HepG2 (cell line): Measurements from ENCODE around the gene CD209. TPM values are rescaled to one million over a fixed set of nuclear protein-coding genes. Genes with fewer than 3 reads are reported as not detected.

Experiments
- ATAC-seq: fragments of 200-7000 bp; cut with Tn5 transposase; 3 replicates; pipeline ENCODE4 v1.9.1; 2020; ENCODE audit warnings: mild to moderate bottlenecking, moderate library complexity
- BruUV-seq: library from RNA; stranded (reverse); fragments of 400-500 nt; replicated peaks from 2 replicates; lab custom pipeline; 2021; lab: Mats Ljungman, UMichigan
- CTCF ChIA-PET: fragments of 300-600 bp; formaldehyde crosslinking; extraction: SDS; loops from one replicate; lab custom pipeline; 2021; ENCODE audit warnings: low total read pairs, inconsistent platforms, low intra/inter-chr PET ratio; lab: Yijun Ruan, JAX
- POLR2A ChIA-PET: fragments of 350-600 bp; sonication (Branson Sonifier 250); formaldehyde crosslinking; loops from one replicate; lab custom pipeline; 2020; ENCODE audit warnings: antibody characterized with exemption, inconsistent platforms; lab: Yijun Ruan, JAX
- DNase-seq: peaks from one replicate; pipeline ENCODE4 v3.0.0-alpha.2; 2015; ENCODE audit warnings: low spot score
- FAIRE-seq: peaks from 3 replicates; lab custom pipeline; 2011; peaks lifted over from hg19 to GRCh38; lab: Jason Lieb, UNC
- H2AFZ ChIP-seq: one replicate; pipeline ENCODE4 v1.6.1; 2011; ENCODE audit warnings: low read length, inconsistent platforms
- H3K27ac ChIP-seq: fragments of 300-600 bp; 3 replicates; pipeline ENCODE4 v1.8.0; 2011; ENCODE audit warnings: mixed run types, mild to moderate bottlenecking, mixed read lengths, low read length, inconsistent platforms; ENCODE audit not compliant: insufficient read depth; ENCODE audit errors: extremely low read length
- H3K27me3 ChIP-seq, 2 experiments: fragments of 200-600 bp in 1 of 2; 2 replicates in 1 of 2; 3 replicates in 1 of 2; pipeline versions ENCODE4 v1.6.0 to v1.8.0; 2011; ENCODE audit warnings: low read length in 2 of 2, mild to moderate bottlenecking in 2 of 2, moderate library complexity in 2 of 2, inconsistent platforms in 1 of 2; ENCODE audit not compliant: insufficient read depth in 2 of 2, control insufficient read depth in 1 of 2
- H3K36me3 ChIP-seq, 2 experiments: fragments of 200-600 bp in 1 of 2; replicated peaks in 1 of 2; 2 replicates in 1 of 2; 3 replicates in 1 of 2; pipeline versions ENCODE4 v1.5.1 to v1.8.0; 2011; ENCODE audit warnings: low read length in 2 of 2, inconsistent platforms in 1 of 2; ENCODE audit not compliant: insufficient read depth in 2 of 2, control insufficient read depth in 1 of 2
- H3K4me1 ChIP-seq: 2 replicates; pipeline ENCODE4 v1.5.1; 2012; ENCODE audit warnings: low read length, inconsistent platforms; ENCODE audit not compliant: insufficient read depth
- H3K4me2 ChIP-seq: 2 replicates; pipeline ENCODE4 v1.6.0; 2011; ENCODE audit warnings: low read depth, low read length, inconsistent platforms
- H3K4me3 ChIP-seq, 3 experiments: fragments of 200-600 bp in 1 of 3; sonication (generic), shearing (Covaris generic) in 1 of 3; replicated peaks in 1 of 3; 2 replicates each; pipeline ENCODE4 v1.5.1; 2011 to 2016; ENCODE audit warnings: low read length in 3 of 3, inconsistent platforms in 2 of 3, low read depth in 2 of 3, mild to moderate bottlenecking in 2 of 3, control low read depth in 1 of 3, mixed read lengths in 1 of 3; ENCODE audit not compliant: insufficient read depth in 1 of 3
- H3K79me2 ChIP-seq: one replicate; pipeline ENCODE4 v1.6.1; 2011; ENCODE audit warnings: low read length, inconsistent platforms; ENCODE audit not compliant: insufficient read depth
- H3K9ac ChIP-seq: 2 replicates; pipeline ENCODE4 v1.6.0; 2011; ENCODE audit warnings: mild to moderate bottlenecking, low read depth, low read length, inconsistent platforms; ENCODE audit not compliant: insufficient read depth
- H3K9me3 ChIP-seq: 2 replicates; pipeline ENCODE4 v1.5.1; 2012; ENCODE audit warnings: mild to moderate bottlenecking, low read length
- H4K20me1 ChIP-seq: 2 replicates; pipeline ENCODE4 v1.6.0; 2011; ENCODE audit warnings: inconsistent platforms, mild to moderate bottlenecking, low read length, moderate library complexity; ENCODE audit not compliant: insufficient read depth
- ARID2 ChIP-seq: sonication (generic); formaldehyde crosslinking; IDR thresholded peaks from 2 replicates; pipeline ENCODE4 v1.8.1; 2022; ENCODE audit warnings: mild to moderate bottlenecking, missing genetic modification reagents, borderline replicate concordance
- DMAP1 ChIP-seq: IDR thresholded peaks from 2 replicates; pipeline ENCODE4 v1.6.1; 2016
- FOSL2 ChIP-seq: sonication (generic); formaldehyde crosslinking; IDR thresholded peaks from 2 replicates; pipeline ENCODE4 v1.4.0; 2020; ENCODE audit warnings: missing genetic modification reagents
- FOXA1 ChIP-seq, 2 experiments: fragments of 450-650 bp in 1 of 2; sonication (generic) in 1 of 2; formaldehyde crosslinking in 1 of 2; IDR thresholded peaks; 2 replicates each; pipeline versions ENCODE4 v1.4.0 to v1.6.1; 2016 to 2020; ENCODE audit warnings: missing genetic modification reagents in 1 of 2
- KLF11 ChIP-seq: IDR thresholded peaks from 2 replicates; pipeline ENCODE4 v1.6.1; 2016; ENCODE audit warnings: missing compliant biosample characterization
- TCF7 ChIP-seq: sonication (generic); IDR thresholded peaks from 2 replicates; pipeline ENCODE4 v1.6.1; 2016; ENCODE audit warnings: antibody characterized with exemption, low read depth
- USF2 ChIP-seq, 2 experiments: sonication (generic) in 1 of 2; formaldehyde crosslinking in 1 of 2; IDR thresholded peaks; 2 replicates each; pipeline versions ENCODE4 v1.5.1 to v1.6.1; 2011 to 2020; ENCODE audit warnings: borderline replicate concordance in 1 of 2, low read depth in 1 of 2, low read length in 1 of 2, mild to moderate bottlenecking in 1 of 2, missing genetic modification reagents in 1 of 2, moderate library complexity in 1 of 2
- ZFP36L1 ChIP-seq: sonication (generic); formaldehyde crosslinking; IDR thresholded peaks from 2 replicates; pipeline ENCODE4 v1.8.0; 2022; ENCODE audit warnings: mild to moderate bottlenecking, missing genetic modification reagents, moderate library complexity
- ZIK1 ChIP-seq: sonication (generic); formaldehyde crosslinking; IDR thresholded peaks from 2 replicates; pipeline ENCODE4 v1.5.0; 2020; ENCODE audit warnings: mild to moderate bottlenecking, low read depth, missing genetic modification reagents, borderline replicate concordance
- ZNF256 ChIP-seq: sonication (generic); formaldehyde crosslinking; conservative IDR thresholded peaks from 2 replicates; pipeline ENCODE4 v1.4.0; 2020; ENCODE audit warnings: missing genetic modification reagents
- ZNF678 ChIP-seq: sonication (generic); formaldehyde crosslinking; IDR thresholded peaks from 2 replicates; pipeline ENCODE4 v1.4.0; 2020; ENCODE audit warnings: mild to moderate bottlenecking, missing genetic modification reagents
- WGBS: methylation state at CpG from one replicate; pipeline ENCODE4 v1.1.6; 2017; ENCODE audit warnings: low lambda C conversion rate; 5-methylcytosine and 5-hydroxymethylcytosine counted together
- in situ Hi-C: cut with HindIII; loops from 2 replicates; pipeline ENCODE4 v1.10.0; 2017; ENCODE audit warnings: low pct_unique_long_range_greater_than_20kb; ENCODE audit not compliant: extremely low pct_ligation_motif_present
- intact Hi-C: fragments of 100-400 bp; cut with micrococcal nuclease; formaldehyde crosslinking; loops from one replicate; pipeline ENCODE4 v1.10.0; 2022; ENCODE audit not compliant: unreplicated experiment
- polyA plus RNA-seq, 8 experiments: library from polyadenylated mRNA; depleted of rRNA in 3 of 8; stranded (reverse) in 7 of 8; unstranded in 1 of 8; fragments of >200 nt; fragmentation: Illumina TruSeq in 4 of 8; extraction: Trizol in 4 of 8; gene quantifications; 2 replicates each; pipeline versions ENCODE4 v1.2.1 to v1.2.3, GENCODE V29; 2011 to 2016; ENCODE audit warnings: low read depth in 4 of 8, missing spikeins in 1 of 8, mixed read lengths in 1 of 8; ENCODE audit not compliant: insufficient read depth in 1 of 8
- total RNA-seq, 5 experiments: library from RNA; depleted of rRNA; stranded (reverse); fragments of >200 nt; fragmentation: Illumina TruSeq; extraction: Trizol; gene quantifications; 2 replicates each; pipeline ENCODE4 v1.2.3, GENCODE V29; 2016; ENCODE audit warnings: low read depth in 1 of 5
- TF ChIP-seq, protein P1 (sequence below): sonication (generic); formaldehyde crosslinking; IDR thresholded peaks from 2 replicates; pipeline ENCODE4 v1.9.0; 2021; ENCODE audit warnings: mild to moderate bottlenecking, missing genetic modification reagents
- TF ChIP-seq, protein P2 (sequence below): sonication (generic); formaldehyde crosslinking; IDR thresholded peaks from 2 replicates; pipeline ENCODE4 v1.8.1; 2023; ENCODE audit warnings: mild to moderate bottlenecking, missing genetic modification reagents, borderline replicate concordance
- TF ChIP-seq, protein P3 (sequence below): sonication (generic); formaldehyde crosslinking; IDR thresholded peaks from 2 replicates; pipeline ENCODE4 v1.5.1; 2020; ENCODE audit warnings: missing genetic modification reagents, mild to moderate bottlenecking, borderline replicate concordance

Gene CD209
- total and polyA plus RNA-seq, 2 of the 13 experiments (the other 11 are each of a cell fraction or from before 2014, with no cell fraction given), result not detected

DNA sequence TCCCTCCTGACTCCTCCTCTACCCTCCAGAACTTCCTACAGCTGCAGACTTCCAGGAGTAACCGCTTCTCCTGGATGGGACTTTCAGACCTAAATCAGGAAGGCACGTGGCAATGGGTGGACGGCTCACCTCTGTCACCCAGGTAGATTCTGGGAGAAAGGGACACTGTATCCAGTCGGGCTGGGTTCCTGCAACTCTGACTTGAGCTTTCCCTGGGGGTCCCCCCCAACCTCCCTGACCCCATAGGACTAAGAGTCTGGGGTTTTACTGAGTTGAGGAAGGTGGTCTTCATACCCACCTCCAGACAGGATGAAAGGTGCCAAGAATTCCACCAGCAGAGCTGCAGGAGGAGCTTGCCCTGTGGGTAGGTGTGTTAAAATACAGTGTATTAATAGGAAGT lies 20.2 kb upstream of the CD209 start:
- Histone ChIP-seq H3K79me2 (no peaks in the 10 kb centered on the region), H3K27me3 (peaks cover 4 to 10% of the 10 kb centered on the region in 2 experiments; a peak in 2 of 5 replicates), H3K9me3 (no peaks in the 10 kb centered on the region), H3K4me3 (no peak overlapping the region), H3K4me1 (no peaks in the 10 kb centered on the region), H2AFZ (no peak overlapping the region), H3K36me3 (no peaks in the 10 kb centered on the region), H3K9ac (no peak overlapping the region), H3K27ac (no peak overlapping the region), H4K20me1 (no peaks in the 10 kb centered on the region), H3K4me2 (no peak overlapping the region)
- ChIA-PET POLR2A (no interaction called here), CTCF (no interaction called here)
- no peak for ATAC-seq
- intact Hi-C loops (loop anchor here (1.0 kb wide), 1 partner anchor 115 kb away; no protein-coding TSS in a partner anchor), in situ Hi-C loops (no loop called here)
- WGBS, result 50% methylated on average over 2 of the region's 4 CpGs
- no TSS peak for BruUV-seq
- no peak for FAIRE-seq
- no peak for DNase-seq
- TF ChIP-seq KLF11 (CRISPR knock-in tag) (no peak), ZNF678 (CRISPR knock-in tag) (no peak), USF2 (IDR thresholded peaks at IDR 0.05; ENCODE audit: low read depth, low read length) (no peak), USF2 (CRISPR knock-in tag; IDR thresholded peaks at IDR 0.05; ENCODE audit: borderline replicate concordance) (no peak), ZIK1 (CRISPR knock-in tag) (no peak), TCF7 (no peak), FOSL2 (CRISPR knock-in tag) (no peak), ZFP36L1 (CRISPR knock-in tag) (no peak), ZNF256 (CRISPR knock-in tag) (no peak), ARID2 (no peak), FOXA1 (IDR thresholded peaks at IDR 0.05) (no peak), FOXA1 (CRISPR knock-in tag; IDR thresholded peaks at IDR 0.05) (no peak), DMAP1 (CRISPR knock-in tag) (no peak)
- TF ChIP-seq, protein P1, sequence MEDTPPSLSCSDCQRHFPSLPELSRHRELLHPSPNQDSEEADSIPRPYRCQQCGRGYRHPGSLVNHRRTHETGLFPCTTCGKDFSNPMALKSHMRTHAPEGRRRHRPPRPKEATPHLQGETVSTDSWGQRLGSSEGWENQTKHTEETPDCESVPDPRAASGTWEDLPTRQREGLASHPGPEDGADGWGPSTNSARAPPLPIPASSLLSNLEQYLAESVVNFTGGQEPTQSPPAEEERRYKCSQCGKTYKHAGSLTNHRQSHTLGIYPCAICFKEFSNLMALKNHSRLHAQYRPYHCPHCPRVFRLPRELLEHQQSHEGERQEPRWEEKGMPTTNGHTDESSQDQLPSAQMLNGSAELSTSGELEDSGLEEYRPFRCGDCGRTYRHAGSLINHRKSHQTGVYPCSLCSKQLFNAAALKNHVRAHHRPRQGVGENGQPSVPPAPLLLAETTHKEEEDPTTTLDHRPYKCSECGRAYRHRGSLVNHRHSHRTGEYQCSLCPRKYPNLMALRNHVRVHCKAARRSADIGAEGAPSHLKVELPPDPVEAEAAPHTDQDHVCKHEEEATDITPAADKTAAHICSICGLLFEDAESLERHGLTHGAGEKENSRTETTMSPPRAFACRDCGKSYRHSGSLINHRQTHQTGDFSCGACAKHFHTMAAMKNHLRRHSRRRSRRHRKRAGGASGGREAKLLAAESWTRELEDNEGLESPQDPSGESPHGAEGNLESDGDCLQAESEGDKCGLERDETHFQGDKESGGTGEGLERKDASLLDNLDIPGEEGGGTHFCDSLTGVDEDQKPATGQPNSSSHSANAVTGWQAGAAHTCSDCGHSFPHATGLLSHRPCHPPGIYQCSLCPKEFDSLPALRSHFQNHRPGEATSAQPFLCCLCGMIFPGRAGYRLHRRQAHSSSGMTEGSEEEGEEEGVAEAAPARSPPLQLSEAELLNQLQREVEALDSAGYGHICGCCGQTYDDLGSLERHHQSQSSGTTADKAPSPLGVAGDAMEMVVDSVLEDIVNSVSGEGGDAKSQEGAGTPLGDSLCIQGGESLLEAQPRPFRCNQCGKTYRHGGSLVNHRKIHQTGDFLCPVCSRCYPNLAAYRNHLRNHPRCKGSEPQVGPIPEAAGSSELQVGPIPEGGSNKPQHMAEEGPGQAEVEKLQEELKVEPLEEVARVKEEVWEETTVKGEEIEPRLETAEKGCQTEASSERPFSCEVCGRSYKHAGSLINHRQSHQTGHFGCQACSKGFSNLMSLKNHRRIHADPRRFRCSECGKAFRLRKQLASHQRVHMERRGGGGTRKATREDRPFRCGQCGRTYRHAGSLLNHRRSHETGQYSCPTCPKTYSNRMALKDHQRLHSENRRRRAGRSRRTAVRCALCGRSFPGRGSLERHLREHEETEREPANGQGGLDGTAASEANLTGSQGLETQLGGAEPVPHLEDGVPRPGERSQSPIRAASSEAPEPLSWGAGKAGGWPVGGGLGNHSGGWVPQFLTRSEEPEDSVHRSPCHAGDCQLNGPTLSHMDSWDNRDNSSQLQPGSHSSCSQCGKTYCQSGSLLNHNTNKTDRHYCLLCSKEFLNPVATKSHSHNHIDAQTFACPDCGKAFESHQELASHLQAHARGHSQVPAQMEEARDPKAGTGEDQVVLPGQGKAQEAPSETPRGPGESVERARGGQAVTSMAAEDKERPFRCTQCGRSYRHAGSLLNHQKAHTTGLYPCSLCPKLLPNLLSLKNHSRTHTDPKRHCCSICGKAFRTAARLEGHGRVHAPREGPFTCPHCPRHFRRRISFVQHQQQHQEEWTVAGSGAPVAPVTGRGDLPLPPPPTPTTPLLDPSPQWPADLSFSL (CRISPR knock-in tag), result no peak
- TF ChIP-seq, protein P2, sequence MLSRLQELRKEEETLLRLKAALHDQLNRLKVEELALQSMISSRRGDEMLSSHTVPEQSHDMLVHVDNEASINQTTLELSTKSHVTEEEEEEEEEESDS (CRISPR knock-in tag), result no peak
- TF ChIP-seq, protein P3, sequence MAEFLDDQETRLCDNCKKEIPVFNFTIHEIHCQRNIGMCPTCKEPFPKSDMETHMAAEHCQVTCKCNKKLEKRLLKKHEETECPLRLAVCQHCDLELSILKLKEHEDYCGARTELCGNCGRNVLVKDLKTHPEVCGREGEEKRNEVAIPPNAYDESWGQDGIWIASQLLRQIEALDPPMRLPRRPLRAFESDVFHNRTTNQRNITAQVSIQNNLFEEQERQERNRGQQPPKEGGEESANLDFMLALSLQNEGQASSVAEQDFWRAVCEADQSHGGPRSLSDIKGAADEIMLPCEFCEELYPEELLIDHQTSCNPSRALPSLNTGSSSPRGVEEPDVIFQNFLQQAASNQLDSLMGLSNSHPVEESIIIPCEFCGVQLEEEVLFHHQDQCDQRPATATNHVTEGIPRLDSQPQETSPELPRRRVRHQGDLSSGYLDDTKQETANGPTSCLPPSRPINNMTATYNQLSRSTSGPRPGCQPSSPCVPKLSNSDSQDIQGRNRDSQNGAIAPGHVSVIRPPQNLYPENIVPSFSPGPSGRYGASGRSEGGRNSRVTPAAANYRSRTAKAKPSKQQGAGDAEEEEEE (CRISPR knock-in tag), result no peak
